GM12892 (cell line): ENCODE results near the gene BCO2.

Experiments
- POLR2A ChIP-seq: IDR thresholded peaks from 2 replicates; pipeline ENCODE4 v1.6.1; 2011; ENCODE audit warnings: low read depth, low read length, control low read depth
- POLR2AphosphoS5 ChIP-seq: IDR thresholded peaks from 2 replicates; pipeline ENCODE4 v1.6.1; 2011; ENCODE audit warnings: low read depth, low read length, control low read depth
- TAF1 ChIP-seq: IDR thresholded peaks from 2 replicates; pipeline ENCODE4 v1.6.1; 2011; ENCODE audit warnings: low read depth, mild to moderate bottlenecking, control low read depth, low read length, borderline replicate concordance

DNA sequence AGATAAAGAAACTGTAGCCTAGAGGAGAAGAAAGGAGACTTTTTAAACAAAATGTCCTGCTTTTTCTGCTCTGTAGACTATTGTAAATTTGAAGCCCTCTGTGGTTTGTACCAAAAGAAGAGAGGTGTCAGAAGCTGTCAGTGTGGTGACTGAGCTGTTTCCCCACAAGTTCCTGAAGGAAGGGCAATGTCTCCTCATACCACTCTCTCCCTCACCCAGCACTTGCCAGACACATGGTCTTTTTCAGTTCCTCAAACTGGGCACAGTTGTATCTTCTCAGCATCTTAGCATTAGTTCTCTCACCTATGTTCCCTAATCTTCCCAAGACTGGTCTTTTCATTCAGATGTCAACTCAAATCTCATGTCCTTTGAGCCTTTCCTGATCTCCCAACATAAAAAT, 4.3 kb downstream of the BCO2 start:
- TF ChIP-seq POLR2AphosphoS5 (no peak), POLR2A (no peak), TAF1 (no peak)
